ENCODE measurements around the gene ZBTB45.

Gene ZBTB45

GRCh38 chr19:58514564-58515022, 5.0 kb downstream of the ZBTB45 start:
- H3K36me3 ChIP-seq (ENCODE audit: control insufficient read depth in 2 of 2, insufficient read depth in 1 of 2, low read length in 2 of 2), result peaks cover 0 to 27% of the 10 kb centered on the region in 2 experiments; a peak in 1 of 3 replicates
- H3K4me3 ChIP-seq (ENCODE audit: low read depth, low read length), result no peak overlapping the region
- POLR2A ChIA-PET, result interaction anchor here (1.1 kb wide), 1 partner anchor 40 kb away, joined by 4 read pairs; the partner anchor contains the start of gene CHMP2A
- H3K9me3 ChIP-seq (ENCODE audit: control insufficient read depth, insufficient read depth, low read depth, low read length), result no peaks in the 10 kb centered on the region
- TF ChIP-seq ZNF747 (tag by site-specific recombination; IDR thresholded peaks at IDR 0.05), result no peak
- TF ChIP-seq KLF8 (tag by site-specific recombination; IDR thresholded peaks at IDR 0.05), result no peak
- TF ChIP-seq ZIC2 (tag by site-specific recombination; IDR thresholded peaks at IDR 0.05), result no peak
- peak; percentile 28; the same call in 1 of the 2 replicates for TF ChIP-seq HIC1 (tag by site-specific recombination; IDR thresholded peaks at IDR 0.05)
- no peak for TF ChIP-seq PRDM2 (tag by site-specific recombination; IDR thresholded peaks at IDR 0.05; ENCODE audit: borderline replicate concordance)
- TF ChIP-seq SP7 (tag by site-specific recombination; IDR thresholded peaks at IDR 0.05), result no peak
- no peak overlapping the region for H3K27ac ChIP-seq (ENCODE audit: extremely low read depth, low read depth, low read length)
- CTCF ChIA-PET, result no interaction called here
- H3K4me1 ChIP-seq (ENCODE audit: control insufficient read depth, insufficient read depth, low read length), result 0 out of 2 replicates have a peak, but pooled peaks cover 6% of the 10 kb centered on the region

DNA sequence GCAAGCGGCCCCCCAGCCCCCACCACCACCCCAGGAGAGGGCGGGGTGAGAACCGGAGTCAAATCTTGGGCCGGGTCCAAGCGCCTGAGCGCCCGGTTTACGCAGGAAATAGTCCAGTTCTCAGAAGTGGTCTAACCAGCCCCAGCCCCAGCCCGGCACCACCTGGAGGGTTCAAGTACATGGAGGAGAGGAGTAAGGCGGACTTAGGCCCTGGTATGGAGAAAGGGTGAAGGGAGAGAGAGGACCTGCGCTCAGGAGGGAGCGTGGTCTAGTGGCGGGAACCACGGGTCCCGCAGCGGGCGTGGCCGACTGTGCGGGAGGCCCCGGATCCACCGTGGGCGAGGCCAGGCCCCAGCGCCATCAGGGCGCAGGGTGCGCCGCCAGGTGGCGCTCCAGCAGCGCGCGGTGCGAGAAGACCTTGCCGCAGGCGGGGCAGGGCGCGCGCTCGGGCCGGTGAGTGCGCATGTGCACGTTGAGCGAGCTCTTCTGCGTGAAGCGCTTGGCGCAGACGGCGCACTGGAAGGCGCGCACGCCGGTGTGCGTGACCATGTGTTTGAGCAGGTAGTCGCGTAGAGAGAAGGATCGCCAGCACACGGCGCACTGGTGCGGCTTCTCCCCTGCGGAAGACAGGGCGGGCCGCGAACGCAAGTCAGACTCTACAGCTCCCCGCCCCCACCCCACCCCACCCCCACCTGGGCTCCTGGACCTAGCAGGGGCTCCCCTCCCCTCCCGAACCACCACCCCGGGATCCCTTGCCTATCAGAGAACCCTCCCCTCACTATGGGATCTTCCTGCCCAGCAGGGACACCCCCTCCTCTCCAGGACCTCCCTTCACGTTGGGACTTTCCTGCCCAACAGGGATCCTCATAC, 5.7 kb downstream of the ZBTB45 start:
- CTCF ChIA-PET, result no interaction called here

More for the DNA sequence above, 5.7 kb downstream of the ZBTB45 start:
- POLR2A ChIA-PET, result no interaction called here
- TF ChIP-seq, protein P1, sequence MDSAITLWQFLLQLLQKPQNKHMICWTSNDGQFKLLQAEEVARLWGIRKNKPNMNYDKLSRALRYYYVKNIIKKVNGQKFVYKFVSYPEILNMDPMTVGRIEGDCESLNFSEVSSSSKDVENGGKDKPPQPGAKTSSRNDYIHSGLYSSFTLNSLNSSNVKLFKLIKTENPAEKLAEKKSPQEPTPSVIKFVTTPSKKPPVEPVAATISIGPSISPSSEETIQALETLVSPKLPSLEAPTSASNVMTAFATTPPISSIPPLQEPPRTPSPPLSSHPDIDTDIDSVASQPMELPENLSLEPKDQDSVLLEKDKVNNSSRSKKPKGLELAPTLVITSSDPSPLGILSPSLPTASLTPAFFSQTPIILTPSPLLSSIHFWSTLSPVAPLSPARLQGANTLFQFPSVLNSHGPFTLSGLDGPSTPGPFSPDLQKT (IDR thresholded peaks at IDR 0.05; ENCODE audit: borderline replicate concordance, low read depth, low read length), result no peak
- TF ChIP-seq ZNF501 (tag by site-specific recombination; IDR thresholded peaks at IDR 0.05) (no peak), ZNF404 (tag by site-specific recombination; IDR thresholded peaks at IDR 0.05) (no peak), ZNF366 (tag by site-specific recombination; conservative IDR thresholded peaks at IDR 0.05) (no peak), ZNF777 (tag by site-specific recombination; IDR thresholded peaks at IDR 0.05; ENCODE audit: borderline replicate concordance) (no peak), MZF1 (tag by site-specific recombination; IDR thresholded peaks at IDR 0.05; ENCODE audit: borderline replicate concordance) (no peak), ZNF18 (tag by site-specific recombination; IDR thresholded peaks at IDR 0.05) (no peak), ZBTB26 (tag by site-specific recombination; optimal IDR thresholded peaks at IDR 0.05) (no peak), ZNF335 (tag by site-specific recombination; conservative IDR thresholded peaks at IDR 0.05) (no peak), ZNF785 (tag by site-specific recombination; IDR thresholded peaks at IDR 0.05) (no peak), ZNF707 (tag by site-specific recombination; IDR thresholded peaks at IDR 0.05) (no peak), ZNF302 (tag by site-specific recombination; IDR thresholded peaks at IDR 0.05; ENCODE audit: low read depth) (no peak), ZNF416 (tag by site-specific recombination; IDR thresholded peaks at IDR 0.05) (no peak)
- H3K36me3 ChIP-seq (ENCODE audit: control insufficient read depth in 2 of 2, insufficient read depth in 1 of 2, low read length in 2 of 2), result peaks cover 0 to 27% of the 10 kb centered on the region in 2 experiments; a peak in 1 of 3 replicates
- H3K9me3 ChIP-seq (ENCODE audit: control insufficient read depth, insufficient read depth, low read depth, low read length), result no peaks in the 10 kb centered on the region
- H3K4me1 ChIP-seq (ENCODE audit: control insufficient read depth, insufficient read depth, low read length), result 0 out of 2 replicates have a peak, but pooled peaks cover 6% of the 10 kb centered on the region
- no peak overlapping the region for H3K4me3 ChIP-seq (ENCODE audit: low read depth, low read length)
- H3K27ac ChIP-seq (ENCODE audit: extremely low read depth, low read depth, low read length), result no peak overlapping the region
